Esophagus mucosa (tissue), 1 donor: ENCODE measurements around the gene CDYL. TPM values are rescaled to one million over a fixed set of nuclear protein-coding genes. Genes with fewer than 3 reads are reported as not detected.

Experiments
- ATAC-seq: fragments of 200-7000 bp; cut with Tn5 transposase; one replicate; pipeline ENCODE4 v1.9.1; 2020
- total RNA-seq: library from RNA; stranded (reverse); gene quantifications from one replicate; pipeline ENCODE4 v1.2.4, GENCODE V29; 2023
- donor health status: DM: yes; HTN: yes; CAD: no.

CDYL gene
- total RNA-seq, 1 donor from 2014 or later: 31.0 TPM

DNA sequence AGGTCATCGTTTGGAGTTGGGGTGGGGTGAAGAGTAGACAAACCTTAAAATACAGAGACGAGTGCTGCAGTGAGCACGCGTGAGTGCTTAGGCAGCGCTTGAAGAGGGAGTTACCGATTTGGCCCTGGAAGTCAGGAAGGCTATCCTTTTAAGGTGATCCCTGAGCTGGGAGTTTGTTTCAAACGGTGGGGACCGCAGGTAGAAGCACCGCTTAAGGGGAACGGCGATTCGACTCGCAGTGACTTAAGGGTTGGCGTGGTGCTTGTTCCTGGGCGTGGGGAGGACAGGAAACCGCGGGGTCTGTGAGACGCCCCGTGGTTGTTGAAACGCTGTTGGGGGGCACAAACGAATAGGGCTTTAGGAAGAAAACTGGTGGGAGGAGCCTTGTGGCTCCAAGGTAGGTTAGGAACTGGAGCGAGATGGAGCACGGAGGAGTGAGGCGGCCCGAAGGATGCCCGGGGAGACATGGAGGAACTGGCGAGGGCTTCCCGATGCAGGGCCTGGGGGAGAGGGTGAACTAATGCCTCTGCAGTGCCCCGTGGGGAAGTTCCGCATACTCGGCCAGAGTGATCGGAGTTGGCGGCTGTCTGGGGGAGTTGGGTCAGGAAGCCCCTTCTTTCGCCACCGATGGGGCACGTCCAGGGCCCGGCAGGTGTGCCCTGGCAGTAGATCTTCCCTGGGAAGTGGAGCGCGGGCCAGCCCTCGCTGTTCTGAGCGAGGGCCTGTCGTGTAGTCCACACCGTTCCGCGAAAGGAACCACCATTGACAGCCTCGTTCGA lies 1.3 kb upstream of the CDYL start:
- ATAC-seq: peak; percentile 1

DNA sequence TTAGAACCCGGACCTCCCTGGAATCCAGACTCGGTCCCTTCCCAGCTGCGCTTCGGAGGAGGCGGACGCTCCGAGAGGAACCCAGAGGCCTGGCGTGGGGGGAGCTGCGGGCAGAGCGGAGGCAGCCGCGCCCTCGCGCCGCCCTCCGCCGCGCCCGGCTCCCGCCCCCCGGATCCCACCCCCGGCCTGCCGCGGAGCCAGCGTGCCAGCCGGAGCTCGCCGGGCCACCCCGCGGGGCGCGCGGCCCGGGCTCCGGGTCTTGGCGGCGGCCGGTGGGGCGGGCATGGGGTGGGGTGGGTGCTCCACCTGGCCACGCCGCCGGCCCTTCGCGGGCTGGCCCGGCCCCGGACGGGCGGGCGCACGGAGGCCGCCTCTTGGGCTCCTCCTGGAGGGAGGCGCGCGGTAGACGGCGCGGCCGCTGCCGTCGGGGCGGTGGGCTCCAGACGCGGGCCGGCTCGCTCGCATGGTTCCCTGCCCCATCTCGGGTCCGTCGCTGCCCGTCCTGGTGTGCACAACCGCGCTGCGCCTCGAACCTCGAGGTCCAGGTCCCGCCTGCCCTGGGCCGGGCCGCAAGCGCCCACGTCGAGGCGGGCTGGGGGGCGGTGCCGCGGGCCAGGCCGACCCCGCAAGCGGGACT lies 592 bp upstream of the CDYL start:
- peak; percentile 93 for ATAC-seq

GRCh38 chr6:4776493-4777393 lies 539 bp downstream of the CDYL start:
- peak; percentile 14 for ATAC-seq

DNA sequence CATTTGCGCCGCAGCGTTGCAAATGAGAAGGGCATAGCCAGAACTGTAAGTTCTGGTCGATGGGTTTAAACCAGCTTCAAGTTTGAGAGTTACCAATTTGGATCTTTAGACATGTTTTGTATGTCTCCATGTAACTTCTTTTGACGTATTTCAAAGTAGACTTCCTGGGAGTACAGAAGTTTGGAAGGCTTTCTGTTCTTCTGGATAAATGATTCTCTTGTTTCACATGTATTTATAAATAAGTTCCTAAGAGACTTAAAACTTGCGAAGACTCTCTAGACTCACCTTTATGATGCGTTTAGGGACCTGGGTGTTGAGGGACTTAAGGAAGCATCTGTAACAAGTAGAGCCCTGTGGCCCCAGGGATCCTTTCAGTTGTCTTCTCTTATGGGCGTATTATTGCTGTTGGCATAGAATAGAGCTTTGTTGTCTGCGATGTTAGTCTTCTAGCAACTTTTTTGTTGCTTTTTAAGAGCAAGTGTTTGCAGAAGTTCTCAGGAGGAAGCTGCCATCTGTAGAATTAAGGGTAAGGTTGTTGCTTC lies 1.3 kb downstream of the CDYL start:
- no peak for ATAC-seq

DNA sequence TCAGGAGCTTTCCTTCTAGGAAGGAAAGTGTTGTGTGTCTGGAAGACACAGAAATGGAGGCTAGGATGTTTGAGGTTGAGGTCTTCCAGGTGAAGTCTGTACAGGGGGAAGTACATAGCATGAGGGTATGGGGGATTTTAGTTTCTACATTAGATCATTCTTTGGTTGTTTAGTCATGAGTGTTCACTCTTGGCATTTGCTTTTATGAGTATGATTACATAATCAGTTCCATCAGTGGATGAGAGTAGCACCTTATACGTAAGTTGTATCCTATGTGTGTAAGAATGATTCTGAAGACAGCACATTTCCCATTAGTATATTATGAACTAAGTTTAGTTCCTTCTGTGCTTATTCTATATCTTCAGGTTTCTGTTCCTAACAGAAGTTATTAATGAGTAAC lies 1.9 kb downstream of the CDYL start:
- no peak for ATAC-seq

GRCh38 chr6:4780360-4780812 lies 4.2 kb downstream of the CDYL start:
- no peak for ATAC-seq

- ATAC-seq: no peak
Measured at GRCh38 chr6:4781426-4781825, 5.2 kb downstream of the CDYL start.

DNA sequence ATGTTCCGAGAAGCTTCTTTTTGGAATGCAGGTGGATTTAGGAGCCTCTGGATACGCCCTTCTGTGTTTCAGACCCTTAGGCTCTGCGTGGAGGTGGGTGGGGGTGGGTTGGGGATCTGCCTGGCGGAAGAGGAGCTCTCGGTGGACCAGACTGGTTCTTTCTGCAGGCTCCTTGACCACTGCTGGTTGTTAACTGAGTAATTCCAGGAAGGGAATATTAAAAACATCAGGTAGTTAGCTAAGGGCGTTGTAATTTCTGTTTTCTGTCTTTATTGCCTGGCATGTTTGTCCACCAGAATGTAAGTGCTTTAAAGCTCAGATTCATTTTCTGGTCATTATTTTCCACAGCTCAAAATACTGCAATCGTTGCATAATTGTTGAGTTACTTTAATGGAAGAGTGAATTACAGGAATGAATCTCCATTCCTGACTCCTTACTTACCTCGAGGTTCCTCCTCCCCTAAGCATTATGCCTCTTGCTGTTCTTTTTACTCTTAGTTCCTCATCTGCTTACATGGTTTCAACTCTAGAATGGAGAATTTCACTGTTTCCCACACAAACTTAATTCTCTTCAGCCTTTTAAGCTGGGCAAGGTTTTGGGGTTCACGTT lies 5.9 kb downstream of the CDYL start:
- ATAC-seq: no peak

GRCh38 chr6:4786996-4787395 lies 10.8 kb downstream of the CDYL start:
- ATAC-seq: no peak

DNA sequence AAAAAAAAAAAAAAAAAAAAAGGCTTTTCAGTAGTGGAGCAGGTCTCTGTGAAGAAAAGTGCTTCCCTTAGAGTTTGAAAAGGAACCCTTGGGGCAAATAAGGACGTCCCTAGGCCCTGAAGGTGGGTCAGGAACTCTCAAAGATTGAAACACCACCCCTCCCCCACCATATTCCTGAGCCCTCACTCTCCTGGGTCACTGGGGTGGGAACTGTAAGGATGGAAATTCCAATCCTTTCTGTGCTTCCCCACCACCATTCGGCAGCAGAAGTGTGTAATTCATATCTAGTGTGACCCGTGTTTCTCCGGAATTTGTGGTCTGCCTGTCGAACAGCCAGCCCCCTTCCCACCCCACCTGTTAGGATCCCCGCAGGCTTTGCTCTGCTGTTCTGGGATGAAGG lies 12.3 kb downstream of the CDYL start:
- ATAC-seq: no peak

DNA sequence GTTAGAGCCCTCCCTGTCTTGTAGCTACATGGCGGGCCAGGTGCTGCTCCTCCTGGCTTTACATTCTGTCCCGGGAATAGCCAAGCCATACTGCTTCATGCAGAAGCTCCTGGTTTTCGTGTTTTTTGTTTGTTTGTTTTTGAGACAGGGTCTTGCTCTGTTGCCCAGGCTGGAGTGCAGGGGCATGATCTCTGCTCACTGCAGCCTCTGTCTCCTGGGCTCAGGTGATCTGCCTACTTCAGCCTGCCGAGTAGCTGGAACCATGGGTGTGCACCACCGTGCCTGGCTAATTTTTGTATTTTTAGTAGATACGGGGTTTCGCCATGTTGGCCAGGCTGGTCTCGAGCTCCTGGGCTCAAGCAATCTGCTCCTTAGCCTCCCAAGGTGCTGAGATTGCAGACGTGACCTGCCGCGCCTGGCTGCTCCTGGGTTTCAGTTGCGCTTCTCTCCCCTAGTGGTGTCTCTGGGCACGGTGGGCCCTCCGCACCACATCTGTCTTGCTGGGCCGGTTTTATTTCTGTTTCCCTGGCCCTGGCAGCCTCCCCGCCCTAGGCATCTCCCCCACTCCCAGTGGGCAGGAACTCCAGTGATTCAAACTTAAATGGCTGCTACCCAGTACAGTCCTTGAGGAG lies 12.9 kb downstream of the CDYL start:
- peak; percentile 18 for ATAC-seq

GRCh38 chr6:4790158-4790899 lies 14.1 kb downstream of the CDYL start:
- no peak for ATAC-seq

DNA sequence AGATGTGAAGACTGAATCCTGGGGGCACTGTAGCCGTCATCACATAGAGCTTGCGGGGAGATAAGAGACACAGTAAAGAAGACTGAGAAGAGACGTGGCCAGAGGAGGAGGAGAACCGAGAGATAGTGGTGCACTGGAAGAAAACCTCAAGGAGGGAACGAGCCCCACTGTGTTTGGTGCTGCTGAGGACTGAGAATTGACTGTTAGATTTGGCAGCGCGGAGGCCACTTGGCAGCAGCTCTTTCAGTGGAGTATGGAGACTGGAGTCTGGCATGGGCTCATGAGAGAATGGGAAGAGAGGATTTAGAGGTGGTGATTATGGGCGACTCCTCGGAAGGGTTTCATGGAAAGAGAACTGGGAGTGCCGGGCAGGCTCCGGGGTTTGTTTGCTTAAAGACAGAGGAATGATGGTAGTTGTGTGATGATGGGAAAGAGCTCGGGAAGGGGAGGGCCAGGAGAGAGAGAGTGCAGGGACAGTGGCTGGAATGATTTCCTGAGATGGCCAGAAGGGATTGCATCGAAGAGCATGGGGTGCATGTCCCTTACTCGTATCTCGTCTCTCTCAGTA lies 18.0 kb downstream of the CDYL start:
- peak; percentile 25 for ATAC-seq

- no peak for ATAC-seq
Measured at GRCh38 chr6:4797587-4797986, 21.4 kb downstream of the CDYL start.

- ATAC-seq: no peak
Measured at GRCh38 chr6:4799912-4800311, 23.7 kb downstream of the CDYL start.

GRCh38 chr6:4800662-4801061 lies 24.5 kb downstream of the CDYL start:
- no peak for ATAC-seq

- ATAC-seq: no peak
Measured at GRCh38 chr6:4801491-4802110, 25.4 kb downstream of the CDYL start.

DNA sequence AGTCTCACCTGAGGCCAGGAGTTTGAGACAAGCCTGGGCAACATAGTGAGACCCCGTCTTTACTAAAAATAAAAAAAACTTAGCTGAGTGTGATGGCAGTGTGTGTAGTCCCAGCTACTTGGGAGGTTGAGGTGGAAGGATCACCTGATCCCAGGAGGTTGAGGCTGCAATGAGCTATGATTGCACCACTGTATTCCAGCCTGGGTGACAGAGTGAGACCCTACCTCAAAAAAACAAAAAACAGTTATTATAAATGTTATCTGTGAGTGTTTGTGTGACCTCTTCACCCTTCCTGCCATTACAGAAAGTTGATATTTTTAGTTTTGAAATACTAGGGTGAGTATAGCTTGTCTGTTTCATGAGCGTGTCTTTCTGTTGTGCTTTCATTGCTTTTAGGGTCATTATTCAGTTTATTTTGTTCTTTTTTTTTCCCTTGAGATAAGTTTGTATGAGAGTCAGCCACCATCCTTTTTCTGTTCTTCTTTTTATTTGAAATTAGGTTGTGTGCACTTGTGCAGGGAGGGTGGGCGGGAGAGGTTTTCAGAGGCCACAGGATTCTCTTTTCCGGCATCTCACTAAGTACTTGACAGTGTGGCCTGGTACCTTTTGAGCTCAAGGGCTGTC lies 26.2 kb downstream of the CDYL start:
- no peak for ATAC-seq

DNA sequence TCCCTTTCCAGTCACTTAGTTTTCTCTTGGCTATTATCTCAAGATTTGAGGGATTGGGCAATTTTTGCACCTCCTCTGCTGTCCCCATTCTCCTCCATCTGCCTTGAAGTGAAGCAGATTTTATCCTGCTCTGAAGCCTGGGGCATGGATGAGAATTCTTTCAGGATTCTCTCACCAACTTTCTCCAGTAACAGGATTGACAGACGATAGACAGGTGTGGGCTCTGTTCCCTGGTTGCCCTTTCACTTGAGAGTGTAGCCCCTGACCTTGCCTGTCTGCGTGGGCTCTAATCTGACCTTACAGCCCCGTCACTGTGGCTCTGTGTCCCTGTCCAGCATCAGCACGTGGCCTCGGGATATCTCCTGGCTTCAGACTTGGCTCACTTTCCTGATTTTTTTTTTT lies 27.1 kb downstream of the CDYL start:
- ATAC-seq: no peak

GRCh38 chr6:4804095-4804494 lies 27.9 kb downstream of the CDYL start:
- ATAC-seq: peak; percentile 69
